HG03558 (cell line): ENCODE measurements around the gene PRSS16.
A peak's percentile ranks its signal among the peaks of the same experiment; 100 is the strongest.
"Not testable (repeated sequence)": the region's sequence is repeated elsewhere in the genome, so short reads cannot be mapped to it uniquely, and the experiment has no call there.

Experiments
- ATAC-seq: cut with Tn5 transposase; IDR thresholded peaks from one replicate; pipeline ENCODE4 v1.9.1; 2021; ENCODE audit warnings: moderate number of reproducible peaks; ENCODE audit not compliant: unreplicated experiment; ENCODE audit errors: extremely low read depth

The PRSS16 gene

DNA sequence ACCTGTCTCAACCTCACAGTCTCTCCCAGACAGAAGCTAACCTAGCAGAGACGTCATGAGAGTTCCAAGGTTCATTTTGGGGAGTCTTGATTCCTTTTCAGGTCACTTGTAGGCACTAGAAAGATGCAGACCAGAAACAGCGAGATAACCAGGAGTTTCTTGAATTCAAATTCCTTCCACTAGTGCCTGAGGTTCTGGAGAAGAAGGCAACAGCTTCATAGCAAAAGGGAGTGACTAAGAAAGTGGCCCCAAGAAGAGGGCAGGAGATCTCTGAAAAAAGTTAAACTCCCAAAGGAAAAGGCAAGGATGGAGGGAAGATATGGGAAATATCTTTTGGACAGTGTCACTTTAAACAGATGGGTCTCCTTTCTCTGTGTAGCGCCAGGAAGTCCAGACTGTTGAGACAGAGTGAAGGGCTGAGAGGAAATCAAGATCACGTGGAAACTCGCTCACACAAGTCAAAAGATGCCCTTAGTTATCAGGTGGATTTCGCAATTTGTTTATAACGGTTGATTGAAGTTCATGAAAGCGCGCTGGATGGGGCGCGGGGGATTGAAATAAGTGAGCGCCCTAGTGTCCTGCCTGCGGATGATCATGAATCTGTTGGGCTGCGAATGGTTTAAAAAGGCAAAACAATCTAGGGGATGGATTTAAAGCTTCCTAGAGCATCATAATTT lies 4.8 kb upstream of the PRSS16 start:
- no peak for ATAC-seq

GRCh38 chr6:27248783-27249182 lies 1.3 kb downstream of the PRSS16 start:
- ATAC-seq, result no peak

- ATAC-seq, result no peak
Measured at GRCh38 chr6:27250277-27251111, 3.0 kb downstream of the PRSS16 start.

DNA sequence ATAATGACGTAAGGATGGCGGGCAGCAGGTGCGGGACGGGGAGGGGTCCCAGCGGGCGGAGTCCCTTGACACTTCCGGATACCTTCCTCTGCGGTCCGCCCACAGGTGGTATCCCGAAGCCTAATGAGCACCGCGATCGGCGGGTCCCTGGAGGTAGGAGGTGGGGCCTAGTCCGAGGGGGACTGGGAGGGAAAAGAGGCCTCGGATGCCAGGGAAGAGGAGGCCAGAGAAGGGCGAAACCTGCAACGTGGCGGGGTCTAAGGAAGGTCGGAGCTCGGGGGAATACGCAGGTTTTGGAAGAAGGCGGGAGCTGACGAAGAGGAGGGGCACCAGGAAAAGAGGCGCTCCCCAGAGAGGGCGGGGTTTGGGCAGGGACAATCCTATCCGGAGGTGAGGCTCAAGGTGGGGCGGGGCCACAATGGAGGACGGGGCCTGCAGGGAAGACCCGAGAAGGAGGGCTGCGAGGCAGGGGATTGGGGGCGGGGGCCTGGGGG lies 3.7 kb downstream of the PRSS16 start:
- ATAC-seq, result peak; percentile 19

DNA sequence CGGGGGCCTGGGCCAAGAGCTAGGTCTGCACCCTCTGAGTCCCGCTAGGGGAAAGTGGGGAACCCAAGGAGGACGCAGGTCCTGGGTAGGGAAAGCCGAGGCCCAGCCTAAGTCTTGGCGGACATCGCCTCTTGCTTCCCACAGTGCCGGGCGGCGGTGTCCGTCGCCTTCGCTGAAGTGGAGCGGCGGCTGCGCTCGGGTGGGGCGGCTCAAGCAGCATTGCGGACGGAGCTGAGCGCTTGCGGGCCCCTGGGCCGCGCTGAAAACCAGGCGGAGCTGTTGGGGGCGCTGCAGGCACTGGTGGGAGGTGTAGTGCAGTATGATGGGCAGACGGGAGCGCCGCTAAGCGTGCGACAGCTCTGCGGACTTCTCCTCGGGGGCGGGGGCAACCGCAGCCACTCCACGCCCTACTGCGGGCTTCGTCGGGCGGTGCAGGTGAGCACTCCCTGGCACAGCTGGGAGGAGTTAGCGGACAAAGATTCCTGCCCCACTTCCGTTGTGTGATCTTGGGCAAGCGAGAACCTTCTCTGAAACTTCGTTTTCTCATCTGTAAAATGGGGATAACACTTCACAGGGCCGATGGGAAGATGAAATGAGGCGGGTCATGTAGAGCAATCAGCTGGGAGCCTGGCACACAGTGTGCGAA lies 4.2 kb downstream of the PRSS16 start:
- peak; percentile 56 for ATAC-seq

GRCh38 chr6:27254566-27254965 lies 7.1 kb downstream of the PRSS16 start:
- ATAC-seq, result no peak

DNA sequence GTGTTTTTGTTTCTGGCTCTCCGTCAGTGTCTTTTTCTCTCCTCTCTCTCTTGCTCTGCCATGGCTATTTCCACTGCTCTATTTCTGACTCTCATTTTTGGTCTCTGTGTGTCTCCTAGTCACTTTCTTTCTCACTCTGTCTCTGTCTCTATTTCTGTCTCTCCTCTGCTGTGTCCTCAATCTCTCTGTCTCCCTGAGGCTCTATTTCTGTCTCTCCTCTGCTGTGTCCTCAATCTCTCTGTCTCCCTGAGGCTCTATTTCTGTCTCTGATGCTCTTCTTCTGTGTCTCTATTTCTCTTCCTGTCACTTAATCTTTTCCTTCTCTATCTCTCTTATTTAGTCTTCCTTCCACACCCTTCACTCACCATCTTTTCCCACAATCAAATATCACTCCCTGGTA lies 8.4 kb downstream of the PRSS16 start:
- ATAC-seq, result no peak

GRCh38 chr6:27260369-27260768 lies 12.9 kb downstream of the PRSS16 start:
- ATAC-seq, result no peak

DNA sequence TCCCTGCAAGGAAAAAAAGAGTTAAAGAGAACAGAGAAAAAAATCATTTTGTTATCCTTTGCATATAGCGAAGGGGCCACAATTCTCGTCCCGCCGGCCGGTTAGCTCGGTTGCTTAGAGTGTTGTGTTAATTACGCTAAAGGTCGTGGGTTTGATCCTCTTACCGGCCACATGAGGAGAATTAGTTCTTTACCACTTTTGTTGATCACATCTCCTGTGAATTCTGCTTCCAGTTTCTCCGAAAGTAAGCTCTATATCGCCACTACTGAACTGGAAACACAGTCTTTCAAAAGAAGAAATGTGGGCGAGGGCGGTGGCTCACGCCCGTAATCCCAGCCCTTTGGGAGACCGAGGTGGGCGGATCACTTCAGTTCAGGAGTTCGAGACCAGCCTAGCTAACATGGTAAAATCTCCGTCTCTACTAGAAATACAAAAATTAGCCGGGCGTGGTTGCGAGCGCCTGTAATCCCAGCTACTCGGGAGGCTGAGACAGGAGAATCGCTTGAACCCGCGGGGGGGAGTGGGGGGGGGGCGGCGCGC lies 13.4 kb downstream of the PRSS16 start:
- ATAC-seq, result no peak

GRCh38 chr6:27263886-27264285 lies 16.4 kb downstream of the PRSS16 start:
- ATAC-seq, result no peak

- not testable (repeated sequence) for ATAC-seq
Measured at GRCh38 chr6:27267003-27267402, 19.5 kb downstream of the PRSS16 start.

DNA sequence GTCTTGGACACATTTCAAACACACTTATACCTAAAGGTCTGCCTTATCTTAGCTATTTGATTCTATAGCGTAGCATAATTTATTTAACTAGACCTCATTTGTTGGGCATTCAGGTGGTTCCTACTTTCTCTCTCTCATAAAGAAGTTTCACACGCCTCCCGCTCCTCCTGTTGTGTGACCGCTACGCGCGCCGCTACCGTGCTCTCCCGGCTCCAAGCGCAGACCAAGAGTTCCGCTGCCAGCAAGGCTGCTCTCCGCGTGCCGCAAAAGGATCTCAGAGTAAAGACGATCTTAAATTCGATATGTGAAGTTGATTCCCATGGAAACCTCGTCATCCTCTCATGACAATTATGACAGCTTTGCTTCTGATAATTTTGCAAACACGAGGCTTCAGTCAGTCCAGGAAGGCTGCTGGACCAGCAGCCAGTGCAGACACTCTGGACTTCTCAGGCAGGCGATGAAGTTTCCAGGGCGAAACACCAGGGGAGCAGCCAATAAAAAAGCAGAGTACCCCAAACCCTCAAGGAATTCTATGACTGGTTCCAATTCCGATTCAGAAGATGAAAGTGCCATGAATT lies 20.4 kb downstream of the PRSS16 start:
- no peak for ATAC-seq

DNA sequence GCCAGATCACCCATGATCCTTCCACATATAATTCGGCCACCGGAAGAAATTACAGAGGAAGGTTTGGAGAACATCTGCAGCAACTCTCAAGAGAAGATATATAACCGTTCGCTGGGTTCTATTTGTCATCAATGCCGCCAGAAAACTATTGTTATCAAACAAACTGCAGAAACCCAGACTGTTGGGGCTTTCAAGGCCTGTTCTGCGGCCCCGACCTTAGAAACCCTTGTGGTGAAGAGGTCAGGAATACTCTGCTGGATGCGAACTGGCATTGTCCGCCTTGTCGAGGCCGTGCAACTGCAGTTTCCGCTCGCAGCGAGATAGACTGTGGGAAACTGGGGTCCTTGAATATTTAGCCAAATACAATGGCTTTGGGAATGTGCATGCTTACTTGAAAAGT lies 21.3 kb downstream of the PRSS16 start:
- no peak for ATAC-seq

DNA sequence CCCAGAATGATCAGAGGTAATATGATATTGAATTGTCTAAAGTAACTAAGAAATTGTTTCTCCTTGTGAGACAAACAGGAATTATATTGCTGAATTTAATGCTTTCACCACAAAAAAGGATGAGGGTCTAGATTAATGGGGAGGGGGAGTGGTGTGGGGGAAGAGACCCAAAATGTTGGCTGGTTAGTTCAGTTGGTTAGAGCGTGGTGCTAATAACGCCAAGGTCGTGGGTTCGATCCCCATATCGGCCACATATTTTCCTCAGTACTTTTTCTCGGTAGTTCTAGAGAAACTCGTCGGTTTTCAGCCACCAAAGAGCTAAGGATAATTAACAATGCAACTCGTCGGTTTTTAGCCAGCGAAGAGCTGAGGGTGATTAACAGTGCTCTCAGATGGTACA lies 26.3 kb downstream of the PRSS16 start:
- ATAC-seq, result no peak

DNA sequence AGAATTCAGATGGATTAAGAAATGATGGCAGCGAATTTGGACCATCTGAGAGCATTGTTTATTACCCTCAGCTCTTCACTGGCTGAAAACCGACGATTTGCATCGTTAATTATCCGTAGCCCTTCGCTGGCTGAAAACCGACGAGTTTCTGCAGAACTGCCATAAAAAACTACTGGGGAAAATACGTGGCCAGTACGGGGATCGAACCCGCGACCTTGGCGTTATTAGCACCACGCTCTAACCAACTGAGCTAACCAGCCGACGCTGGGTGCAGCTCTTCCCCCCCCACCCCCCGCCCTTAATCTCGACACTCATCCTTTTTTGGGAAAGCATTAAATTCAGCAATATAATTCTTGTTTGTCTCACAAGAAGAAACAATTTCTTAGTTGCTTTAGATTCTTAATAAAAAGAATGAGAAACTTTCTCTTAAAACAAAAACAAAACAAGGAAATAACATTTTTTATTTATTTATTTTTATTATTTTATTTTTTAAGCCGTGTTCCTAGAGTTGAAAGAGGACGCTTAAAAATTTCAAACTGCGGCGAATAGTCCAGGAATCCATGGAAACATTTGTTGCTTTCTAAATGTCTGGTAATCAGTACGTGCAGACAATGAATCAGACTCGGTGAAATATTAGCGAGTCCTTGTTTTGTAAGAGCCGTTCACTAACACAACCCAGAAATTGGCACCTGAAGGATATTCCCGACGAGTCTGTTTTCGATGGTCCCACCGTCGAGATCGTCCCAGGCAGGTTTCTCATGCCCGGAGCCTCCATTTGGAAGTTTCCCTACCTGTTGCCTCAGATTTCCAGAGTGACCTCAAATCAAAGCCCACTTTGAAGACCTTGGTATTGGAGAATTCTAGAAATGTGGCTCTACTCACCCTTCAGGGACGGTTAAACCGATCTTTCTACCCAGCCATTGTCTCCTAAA lies 27.8 kb downstream of the PRSS16 start:
- ATAC-seq, result no peak

DNA sequence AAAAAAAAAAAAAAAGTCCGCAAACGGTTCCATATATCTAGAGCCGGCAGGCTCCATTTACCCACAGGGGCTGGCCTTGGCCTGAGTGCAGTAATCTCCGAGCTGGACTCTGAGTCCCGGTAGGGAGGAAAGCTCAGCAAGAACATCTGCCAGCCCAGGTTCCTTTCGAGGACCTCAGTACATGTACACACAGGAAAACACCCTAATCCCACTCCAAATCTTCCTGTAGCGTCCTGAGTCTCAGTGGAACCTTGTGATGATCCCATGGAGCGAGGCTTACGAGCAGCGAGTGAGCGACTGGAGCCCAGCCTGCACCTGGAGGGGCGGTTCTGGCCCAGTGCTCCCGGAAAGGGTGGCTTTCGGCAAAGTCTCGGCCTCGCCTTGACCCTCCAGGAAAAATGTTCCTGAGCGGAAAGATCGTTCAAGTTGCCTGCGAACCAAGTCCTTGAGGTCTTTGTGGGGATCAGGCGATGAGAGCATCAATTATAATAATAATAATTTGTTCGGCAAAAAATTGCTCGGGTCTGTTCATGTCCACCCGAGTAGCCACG lies 32.1 kb downstream of the PRSS16 start:
- ATAC-seq, result no peak

- ATAC-seq, result no peak
Measured at GRCh38 chr6:27280064-27280539, 32.6 kb downstream of the PRSS16 start.

- ATAC-seq, result no peak
Measured at GRCh38 chr6:27280540-27281000, 33.1 kb downstream of the PRSS16 start.

GRCh38 chr6:27281105-27281539 lies 33.6 kb downstream of the PRSS16 start:
- no peak for ATAC-seq
